Measurements from ENCODE around the gene PPP2R5C.

PPP2R5C gene

GRCh38 chr14:101894365-101895081, 133.0 kb downstream of the PPP2R5C start:
- Histone ChIP-seq H3K36me3 (ENCODE audit: insufficient read depth, low read length) (peaks cover 70% of the 10 kb centered on the region), H3K4me1 (ENCODE audit: insufficient read depth, low read length) (no peaks in the 10 kb centered on the region), H3K4me3 (ENCODE audit: low read length) (no peak overlapping the region), H3K27ac (ENCODE audit: low read depth, low read length) (no peak overlapping the region), H3K9me3 (ENCODE audit: insufficient read depth, low read depth, low read length) (no peaks in the 10 kb centered on the region), H3K27me3 (ENCODE audit: insufficient read depth, low read length) (no peaks in the 10 kb centered on the region), H3K9ac (ENCODE audit: low read depth, low read length) (no peak overlapping the region)
- 91% methylated on average over 9 of the region's 12 CpGs for WGBS

- Histone ChIP-seq H3K9me3 (ENCODE audit: insufficient read depth, low read depth, low read length) (no peaks in the 10 kb centered on the region), H3K27me3 (ENCODE audit: insufficient read depth, low read length) (no peaks in the 10 kb centered on the region), H3K27ac (ENCODE audit: low read depth, low read length) (no peak overlapping the region), H3K4me3 (ENCODE audit: low read length) (no peak overlapping the region), H3K36me3 (ENCODE audit: insufficient read depth, low read length) (peaks cover 71% of the 10 kb centered on the region), H3K4me1 (ENCODE audit: insufficient read depth, low read length) (no peaks in the 10 kb centered on the region), H3K9ac (ENCODE audit: low read depth, low read length) (no peak overlapping the region)
- WGBS = 89% methylated on average over 8 of the region's 9 CpGs
These were observed 133.7 kb downstream of the PPP2R5C start for GRCh38 chr14:101895256-101895655.

GRCh38 chr14:101897326-101897725, 135.8 kb downstream of the PPP2R5C start:
- no peaks in the 10 kb centered on the region for H3K4me1 ChIP-seq (ENCODE audit: insufficient read depth, low read length)
- peaks cover 90% of the 10 kb centered on the region for H3K36me3 ChIP-seq (ENCODE audit: insufficient read depth, low read length)
- no peaks in the 10 kb centered on the region for H3K27me3 ChIP-seq (ENCODE audit: insufficient read depth, low read length)
- no peak overlapping the region for H3K9ac ChIP-seq (ENCODE audit: low read depth, low read length)
- no peaks in the 10 kb centered on the region for H3K9me3 ChIP-seq (ENCODE audit: insufficient read depth, low read depth, low read length)
- WGBS = 85% methylated on average over 9 of the region's 9 CpGs
- H3K27ac ChIP-seq (ENCODE audit: low read depth, low read length) = no peak overlapping the region
- H3K4me3 ChIP-seq (ENCODE audit: low read length) = no peak overlapping the region

GRCh38 chr14:101898416-101898815, 136.9 kb downstream of the PPP2R5C start:
- H3K36me3 ChIP-seq (ENCODE audit: insufficient read depth, low read length) = peaks cover 91% of the 10 kb centered on the region
- H3K4me3 ChIP-seq (ENCODE audit: low read length) = no peak overlapping the region
- no peak overlapping the region for H3K27ac ChIP-seq (ENCODE audit: low read depth, low read length)
- no peaks in the 10 kb centered on the region for H3K27me3 ChIP-seq (ENCODE audit: insufficient read depth, low read length)
- H3K4me1 ChIP-seq (ENCODE audit: insufficient read depth, low read length) = no peaks in the 10 kb centered on the region
- no peaks in the 10 kb centered on the region for H3K9me3 ChIP-seq (ENCODE audit: insufficient read depth, low read depth, low read length)
- WGBS = 96% methylated on average over 7 of the region's 8 CpGs
- H3K9ac ChIP-seq (ENCODE audit: low read depth, low read length) = no peak overlapping the region

GRCh38 chr14:101899263-101899662, 137.8 kb downstream of the PPP2R5C start:
- Histone ChIP-seq H3K9ac (ENCODE audit: low read depth, low read length) (no peak overlapping the region), H3K27ac (ENCODE audit: low read depth, low read length) (no peak overlapping the region), H3K4me1 (ENCODE audit: insufficient read depth, low read length) (no peaks in the 10 kb centered on the region), H3K36me3 (ENCODE audit: insufficient read depth, low read length) (peaks cover 87% of the 10 kb centered on the region), H3K4me3 (ENCODE audit: low read length) (no peak overlapping the region), H3K9me3 (ENCODE audit: insufficient read depth, low read depth, low read length) (no peaks in the 10 kb centered on the region), H3K27me3 (ENCODE audit: insufficient read depth, low read length) (no peaks in the 10 kb centered on the region)
- 97% methylated on average over 10 of the region's 11 CpGs for WGBS

GRCh38 chr14:101900253-101900652, 138.7 kb downstream of the PPP2R5C start:
- H3K9me3 ChIP-seq (ENCODE audit: insufficient read depth, low read depth, low read length) = no peaks in the 10 kb centered on the region
- H3K4me1 ChIP-seq (ENCODE audit: insufficient read depth, low read length) = no peaks in the 10 kb centered on the region
- H3K36me3 ChIP-seq (ENCODE audit: insufficient read depth, low read length) = peaks cover 85% of the 10 kb centered on the region
- H3K27ac ChIP-seq (ENCODE audit: low read depth, low read length) = no peak overlapping the region
- WGBS = 92% methylated on average over 10 of the region's 10 CpGs
- no peaks in the 10 kb centered on the region for H3K27me3 ChIP-seq (ENCODE audit: insufficient read depth, low read length)
- H3K4me3 ChIP-seq (ENCODE audit: low read length) = no peak overlapping the region
- H3K9ac ChIP-seq (ENCODE audit: low read depth, low read length) = no peak overlapping the region

- Histone ChIP-seq H3K9ac (ENCODE audit: low read depth, low read length) (no peak overlapping the region), H3K9me3 (ENCODE audit: insufficient read depth, low read depth, low read length) (no peaks in the 10 kb centered on the region), H3K27ac (ENCODE audit: low read depth, low read length) (no peak overlapping the region), H3K36me3 (ENCODE audit: insufficient read depth, low read length) (peaks cover 81% of the 10 kb centered on the region), H3K27me3 (ENCODE audit: insufficient read depth, low read length) (no peaks in the 10 kb centered on the region), H3K4me3 (ENCODE audit: low read length) (no peak overlapping the region), H3K4me1 (ENCODE audit: insufficient read depth, low read length) (no peaks in the 10 kb centered on the region)
- WGBS = 96% methylated on average over 13 of the region's 13 CpGs
These were observed 141.6 kb downstream of the PPP2R5C start for GRCh38 chr14:101903111-101903561.

GRCh38 chr14:101905614-101906013, 144.1 kb downstream of the PPP2R5C start:
- H3K27me3 ChIP-seq (ENCODE audit: insufficient read depth, low read length) = no peaks in the 10 kb centered on the region
- H3K9ac ChIP-seq (ENCODE audit: low read depth, low read length) = no peak overlapping the region
- H3K27ac ChIP-seq (ENCODE audit: low read depth, low read length) = no peak overlapping the region
- H3K4me3 ChIP-seq (ENCODE audit: low read length) = no peak overlapping the region
- H3K36me3 ChIP-seq (ENCODE audit: insufficient read depth, low read length) = peaks cover 77% of the 10 kb centered on the region
- H3K4me1 ChIP-seq (ENCODE audit: insufficient read depth, low read length) = no peaks in the 10 kb centered on the region
- no peaks in the 10 kb centered on the region for H3K9me3 ChIP-seq (ENCODE audit: insufficient read depth, low read depth, low read length)
- WGBS = 91% methylated on average over 9 of the region's 9 CpGs

- H3K4me3 ChIP-seq (ENCODE audit: low read length) = no peak overlapping the region
- H3K4me1 ChIP-seq (ENCODE audit: insufficient read depth, low read length) = no peaks in the 10 kb centered on the region
- H3K27me3 ChIP-seq (ENCODE audit: insufficient read depth, low read length) = no peaks in the 10 kb centered on the region
- H3K36me3 ChIP-seq (ENCODE audit: insufficient read depth, low read length) = peaks cover 66% of the 10 kb centered on the region
- no peak overlapping the region for H3K9ac ChIP-seq (ENCODE audit: low read depth, low read length)
- no peak overlapping the region for H3K27ac ChIP-seq (ENCODE audit: low read depth, low read length)
- 93% methylated on average over 6 of the region's 7 CpGs for WGBS
- H3K9me3 ChIP-seq (ENCODE audit: insufficient read depth, low read depth, low read length) = no peaks in the 10 kb centered on the region
These were observed 145.1 kb downstream of the PPP2R5C start for GRCh38 chr14:101906645-101907044.

GRCh38 chr14:101907619-101908018, 146.1 kb downstream of the PPP2R5C start:
- Histone ChIP-seq H3K9ac (ENCODE audit: low read depth, low read length) (no peak overlapping the region), H3K27ac (ENCODE audit: low read depth, low read length) (no peak overlapping the region), H3K36me3 (ENCODE audit: insufficient read depth, low read length) (peaks cover 66% of the 10 kb centered on the region), H3K9me3 (ENCODE audit: insufficient read depth, low read depth, low read length) (no peaks in the 10 kb centered on the region), H3K27me3 (ENCODE audit: insufficient read depth, low read length) (no peaks in the 10 kb centered on the region), H3K4me1 (ENCODE audit: insufficient read depth, low read length) (no peaks in the 10 kb centered on the region), H3K4me3 (ENCODE audit: low read length) (no peak overlapping the region)
- 95% methylated on average over 16 of the region's 16 CpGs for WGBS

GRCh38 chr14:101908795-101909194, 147.3 kb downstream of the PPP2R5C start:
- Histone ChIP-seq H3K9ac (ENCODE audit: low read depth, low read length) (no peak overlapping the region), H3K9me3 (ENCODE audit: insufficient read depth, low read depth, low read length) (no peaks in the 10 kb centered on the region), H3K4me1 (ENCODE audit: insufficient read depth, low read length) (no peaks in the 10 kb centered on the region), H3K36me3 (ENCODE audit: insufficient read depth, low read length) (peaks cover 68% of the 10 kb centered on the region), H3K27me3 (ENCODE audit: insufficient read depth, low read length) (no peaks in the 10 kb centered on the region), H3K4me3 (ENCODE audit: low read length) (no peak overlapping the region), H3K27ac (ENCODE audit: low read depth, low read length) (no peak overlapping the region)
- WGBS = 96% methylated on average over 8 of the region's 8 CpGs

Measured in HUES64 (cell line).